ENCODE data around the gene NSMCE1. TPM values are rescaled to one million over a fixed set of nuclear protein-coding genes. Genes with fewer than 3 reads are reported as not detected.

NSMCE1 gene
- total RNA-seq, 1 experiment from 2014 or later: 45.7 TPM

GRCh38 chr16:27197004-27197403 lies 71.6 kb downstream of the NSMCE1 start:
- H3K27ac ChIP-seq (ENCODE audit: low read depth, low read length, poor library complexity, severe bottlenecking): no peak overlapping the region
- H3K27me3 ChIP-seq (replicated peaks; ENCODE audit: insufficient read depth, low read depth, low read length, poor library complexity): no peaks in the 10 kb centered on the region
- ChIA-PET POLR2A (ENCODE audit: low non-redundant PET) (no interaction called here), CTCF (no interaction called here)
- BruUV-seq (replicated peaks): no TSS peak
- TF ChIP-seq CTCF (conservative IDR thresholded peaks at IDR 0.05; ENCODE audit: low read depth, low read length) (no peak), EZH2 (IDR thresholded peaks at IDR 0.05; ENCODE audit: borderline replicate concordance, low read depth, low read length, poor library complexity, severe bottlenecking) (no peak)
- no peaks in the 10 kb centered on the region for H3K9me3 ChIP-seq (ENCODE audit: low read depth, low read length, poor library complexity, severe bottlenecking)
- intact Hi-C loops (cut with micrococcal nuclease; ENCODE audit: unreplicated experiment): no loop called here
- no peak for DNase-seq (ENCODE audit: low spot score)
- H3K4me1 ChIP-seq (ENCODE audit: insufficient read depth, low read length, poor library complexity, severe bottlenecking): peaks cover 23% of the 10 kb centered on the region
- no peak overlapping the region for H3K4me3 ChIP-seq (ENCODE audit: low read depth, low read length, poor library complexity, severe bottlenecking)
- H3K36me3 ChIP-seq (ENCODE audit: insufficient read depth, low read length, poor library complexity, severe bottlenecking): no peaks in the 10 kb centered on the region

- H3K9me3 ChIP-seq (ENCODE audit: low read depth, low read length, poor library complexity, severe bottlenecking): no peaks in the 10 kb centered on the region
- H3K27ac ChIP-seq (ENCODE audit: low read depth, low read length, poor library complexity, severe bottlenecking): no peak overlapping the region
- no peak overlapping the region for H3K4me3 ChIP-seq (ENCODE audit: low read depth, low read length, poor library complexity, severe bottlenecking)
- BruUV-seq (replicated peaks): no TSS peak
- no peaks in the 10 kb centered on the region for H3K36me3 ChIP-seq (ENCODE audit: insufficient read depth, low read length, poor library complexity, severe bottlenecking)
- intact Hi-C loops (cut with micrococcal nuclease; ENCODE audit: unreplicated experiment): no loop called here
- no peak for DNase-seq (ENCODE audit: low spot score)
- TF ChIP-seq CTCF (conservative IDR thresholded peaks at IDR 0.05; ENCODE audit: low read depth, low read length): no peak
- TF ChIP-seq EZH2 (IDR thresholded peaks at IDR 0.05; ENCODE audit: borderline replicate concordance, low read depth, low read length, poor library complexity, severe bottlenecking): no peak
- H3K4me1 ChIP-seq (ENCODE audit: insufficient read depth, low read length, poor library complexity, severe bottlenecking): peaks cover 23% of the 10 kb centered on the region
- H3K27me3 ChIP-seq (replicated peaks; ENCODE audit: insufficient read depth, low read depth, low read length, poor library complexity): no peaks in the 10 kb centered on the region
- ChIA-PET CTCF (no interaction called here), POLR2A (ENCODE audit: low non-redundant PET) (no interaction called here)
Measured at GRCh38 chr16:27195941-27196595, 72.5 kb downstream of the NSMCE1 start.

GRCh38 chr16:27195076-27195741 lies 73.4 kb downstream of the NSMCE1 start:
- no peak for DNase-seq (ENCODE audit: low spot score)
- intact Hi-C loops (cut with micrococcal nuclease; ENCODE audit: unreplicated experiment): no loop called here
- no peak overlapping the region for H3K27ac ChIP-seq (ENCODE audit: low read depth, low read length, poor library complexity, severe bottlenecking)
- H3K4me1 ChIP-seq (ENCODE audit: insufficient read depth, low read length, poor library complexity, severe bottlenecking): peaks cover 23% of the 10 kb centered on the region
- H3K27me3 ChIP-seq (replicated peaks; ENCODE audit: insufficient read depth, low read depth, low read length, poor library complexity): no peaks in the 10 kb centered on the region
- ChIA-PET CTCF (no interaction called here), POLR2A (ENCODE audit: low non-redundant PET) (no interaction called here)
- BruUV-seq (replicated peaks): no TSS peak
- H3K9me3 ChIP-seq (ENCODE audit: low read depth, low read length, poor library complexity, severe bottlenecking): no peaks in the 10 kb centered on the region
- TF ChIP-seq CTCF (conservative IDR thresholded peaks at IDR 0.05; ENCODE audit: low read depth, low read length) (no peak), EZH2 (IDR thresholded peaks at IDR 0.05; ENCODE audit: borderline replicate concordance, low read depth, low read length, poor library complexity, severe bottlenecking) (no peak)
- no peaks in the 10 kb centered on the region for H3K36me3 ChIP-seq (ENCODE audit: insufficient read depth, low read length, poor library complexity, severe bottlenecking)
- H3K4me3 ChIP-seq (ENCODE audit: low read depth, low read length, poor library complexity, severe bottlenecking): no peak overlapping the region

All from A673 (cell line).